CD14-positive monocyte (primary cell): ENCODE measurements around the gene STXBP6. TPM values are rescaled to one million over a fixed set of nuclear protein-coding genes. Genes with fewer than 3 reads are reported as not detected.

Experiments used
- DNase-seq, 3 donors: peaks; one replicate each; pipeline ENCODE4 v3.0.0-alpha.2; 2011 to 2022
- H2AFZ ChIP-seq: 2 replicates; pipeline ENCODE4 v1.6.0; 2012; ENCODE audit warnings: mild to moderate bottlenecking, low read depth, low read length, inconsistent platforms; ENCODE audit not compliant: insufficient read depth, poor library complexity, severe bottlenecking
- H3K27ac ChIP-seq, 2 donors: 1 replicate in 1 of 2; 2 replicates in 1 of 2; pipeline ENCODE4 v1.5.1; 2012 to 2013; ENCODE audit warnings: low read length in 2 of 2, control low read depth in 1 of 2, inconsistent platforms in 1 of 2, low read depth in 1 of 2, mild to moderate bottlenecking in 1 of 2
- H3K27me3 ChIP-seq, 2 donors: one replicate each; pipeline versions ENCODE4 v1.6.0 to v1.6.1; 2011 to 2013; ENCODE audit warnings: low read length in 2 of 2; ENCODE audit not compliant: control insufficient read depth in 2 of 2, insufficient read depth in 2 of 2
- H3K36me3 ChIP-seq, 2 donors: replicated peaks in 1 of 2; 1 replicate in 1 of 2; 2 replicates in 1 of 2; pipeline versions ENCODE4 v1.5.1 to v1.6.1; 2012 to 2013; ENCODE audit warnings: low read length in 2 of 2, control low read depth in 1 of 2, inconsistent platforms in 1 of 2, mild to moderate bottlenecking in 1 of 2; ENCODE audit not compliant: insufficient read depth in 2 of 2, control insufficient read depth in 1 of 2
- H3K4me1 ChIP-seq, 2 donors: 1 replicate in 1 of 2; 2 replicates in 1 of 2; pipeline versions ENCODE4 v1.5.1 to v1.6.1; 2012 to 2013; ENCODE audit warnings: low read length in 2 of 2, control low read depth in 1 of 2, inconsistent platforms in 1 of 2, mild to moderate bottlenecking in 1 of 2, moderate library complexity in 1 of 2; ENCODE audit not compliant: insufficient read depth in 2 of 2, control insufficient read depth in 1 of 2
- H3K4me2 ChIP-seq: replicated peaks from 2 replicates; pipeline ENCODE3; 2012; ENCODE audit warnings: low read length, moderate library complexity, mild to moderate bottlenecking; ENCODE audit not compliant: poor library complexity, severe bottlenecking; ENCODE audit errors: extremely low read depth
- H3K4me3 ChIP-seq, 3 experiments: fragments of 200-600 bp in 1 of 3; sonication (generic) in 1 of 3; replicated peaks in 1 of 3; 1 replicate in 2 of 3; 2 replicates in 1 of 3; pipeline ENCODE4 v1.5.1; 2011 to 2013; ENCODE audit warnings: low read length in 3 of 3, mild to moderate bottlenecking in 3 of 3, control low read depth in 2 of 3, low read depth in 2 of 3, inconsistent platforms in 1 of 3, moderate library complexity in 1 of 3
- H3K79me2 ChIP-seq: 2 replicates; pipeline ENCODE4 v1.6.0; 2012; ENCODE audit warnings: mild to moderate bottlenecking, control low read depth, inconsistent platforms, low read length, moderate library complexity; ENCODE audit not compliant: insufficient read depth
- H3K9ac ChIP-seq: 2 replicates; pipeline ENCODE4 v1.6.0; 2017; ENCODE audit warnings: low read length, mild to moderate bottlenecking; ENCODE audit not compliant: insufficient read depth, poor library complexity, severe bottlenecking
- H3K9me3 ChIP-seq, 2 donors: replicated peaks in 1 of 2; 1 replicate in 1 of 2; 2 replicates in 1 of 2; pipeline versions ENCODE4 v1.5.1 to v1.6.1; 2012 to 2013; ENCODE audit warnings: low read length in 2 of 2, control low read depth in 1 of 2; ENCODE audit not compliant: control insufficient read depth in 1 of 2, insufficient read depth in 1 of 2
- H4K20me1 ChIP-seq: 2 replicates; pipeline ENCODE4 v1.6.0; 2012; ENCODE audit warnings: mild to moderate bottlenecking, low read length, control low read depth, moderate library complexity; ENCODE audit not compliant: insufficient read depth
- H3K27ac Mint-ChIP-seq, 7 donors: one replicate each; pipeline ENCODE4 v1.8.0; 2020; ENCODE audit warnings: mild to moderate bottlenecking in 7 of 7, mixed read lengths in 7 of 7, moderate library complexity in 6 of 7, inconsistent platforms in 2 of 7
- H3K27me3 Mint-ChIP-seq, 3 donors: one replicate each; pipeline ENCODE4 v1.8.0; 2021 to 2022; ENCODE audit warnings: low read depth in 3 of 3, mild to moderate bottlenecking in 3 of 3, mixed read lengths in 3 of 3, moderate library complexity in 3 of 3, inconsistent platforms in 1 of 3
- H3K36me3 Mint-ChIP-seq, 2 donors: one replicate each; pipeline ENCODE4 v1.8.0; 2020; ENCODE audit warnings: mixed read lengths in 2 of 2, inconsistent platforms in 1 of 2, mild to moderate bottlenecking in 1 of 2
- H3K4me1 Mint-ChIP-seq: one replicate; pipeline ENCODE4 v1.8.0; 2020; ENCODE audit warnings: mild to moderate bottlenecking, mixed read lengths
- H3K4me3 Mint-ChIP-seq, 2 donors: one replicate each; pipeline ENCODE4 v1.8.0; 2020; ENCODE audit warnings: mild to moderate bottlenecking in 2 of 2, mixed read lengths in 2 of 2, moderate library complexity in 1 of 2
- H3K9me3 Mint-ChIP-seq, 7 donors: one replicate each; pipeline ENCODE4 v1.8.0; 2020 to 2022; ENCODE audit warnings: mixed read lengths in 7 of 7, mild to moderate bottlenecking in 6 of 7, moderate library complexity in 6 of 7, inconsistent platforms in 2 of 7
- CTCF ChIP-seq: fragments of 200-600 bp; IDR thresholded peaks from one replicate; pipeline ENCODE4 v1.8.0; 2022; ENCODE audit warnings: antibody characterized with exemption, mild to moderate bottlenecking
- WGBS: methylation state at CpG from one replicate; pipeline ENCODE4 v1.1.5; 2013; ENCODE audit warnings: missing lambda C conversion rate; ENCODE audit not compliant: insufficient coverage; 5-methylcytosine and 5-hydroxymethylcytosine counted together
- intact Hi-C, 2 donors: fragments of 100-400 bp; cut with micrococcal nuclease; formaldehyde crosslinking; loops; one replicate each; pipeline versions ENCODE4 v1.15.0 to v1.15.1; 2023
- polyA plus RNA-seq, 3 donors: library from polyadenylated mRNA; depleted of rRNA in 1 of 3; unstranded in 2 of 3; stranded (reverse) in 1 of 3; fragments of 300-500 nt in 2 of 3; fragments of >200 nt in 1 of 3; fragmentation: Illumina TruSeq in 2 of 3; gene quantifications; 1 replicate in 2 of 3; 2 replicates in 1 of 3; pipeline ENCODE4 v1.2.3, GENCODE V29; 2012 to 2021

Gene STXBP6
- polyA plus RNA-seq, 3 donors, result 0.05 to 0.25 (median 0.08) TPM

DNA sequence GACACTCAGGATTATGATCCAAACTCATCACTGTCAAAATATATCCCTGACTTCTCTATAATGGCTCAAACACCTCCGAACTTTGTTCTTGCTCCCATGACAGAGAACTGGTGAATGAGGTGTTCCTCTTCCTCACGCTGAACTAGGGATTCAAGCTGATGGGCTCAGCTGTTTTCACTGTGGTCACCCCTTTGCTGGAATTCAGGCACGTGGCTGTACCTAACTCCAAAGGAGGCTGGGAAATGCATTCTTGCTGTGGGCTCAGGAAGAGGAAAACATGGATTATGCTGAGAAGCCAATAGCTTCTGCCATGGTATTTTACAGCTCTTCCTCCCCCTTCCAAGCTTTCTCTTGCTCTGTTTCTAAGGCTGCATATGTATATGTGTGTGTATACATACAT is 43.9 kb downstream of the STXBP6 start:
- H3K36me3 ChIP-seq, result no peaks in the 10 kb centered on the region
- H3K36me3 Mint-ChIP-seq, result no peaks in the 10 kb centered on the region
- DNase-seq, result no peak
- no peak overlapping the region for H3K4me3 ChIP-seq
- H3K4me3 Mint-ChIP-seq, result no peak overlapping the region
- H3K27ac ChIP-seq, result no peak overlapping the region
- H3K27ac Mint-ChIP-seq, result no peak overlapping the region
- H3K27me3 Mint-ChIP-seq, result peaks cover 0 to 8% (median 1%) of the 10 kb centered on the region in 3 donors
- no peak for TF ChIP-seq CTCF
- H4K20me1 ChIP-seq, result no peaks in the 10 kb centered on the region
- H3K9me3 Mint-ChIP-seq, result peaks cover 0 to 4% (median 0%) of the 10 kb centered on the region in 7 donors
- no peak overlapping the region for H3K4me2 ChIP-seq
- H3K79me2 ChIP-seq, result no peaks in the 10 kb centered on the region
- H3K4me1 Mint-ChIP-seq, result no peaks in the 10 kb centered on the region
- H3K9me3 ChIP-seq, result no peaks in the 10 kb centered on the region
- H3K4me1 ChIP-seq, result no peaks in the 10 kb centered on the region
- no peaks in the 10 kb centered on the region for H3K27me3 ChIP-seq
- WGBS, result 67% methylated on average over 1 of the region's 3 CpGs
- no peak overlapping the region for H2AFZ ChIP-seq
- no peak overlapping the region for H3K9ac ChIP-seq
- intact Hi-C loops, result no loop called here

DNA sequence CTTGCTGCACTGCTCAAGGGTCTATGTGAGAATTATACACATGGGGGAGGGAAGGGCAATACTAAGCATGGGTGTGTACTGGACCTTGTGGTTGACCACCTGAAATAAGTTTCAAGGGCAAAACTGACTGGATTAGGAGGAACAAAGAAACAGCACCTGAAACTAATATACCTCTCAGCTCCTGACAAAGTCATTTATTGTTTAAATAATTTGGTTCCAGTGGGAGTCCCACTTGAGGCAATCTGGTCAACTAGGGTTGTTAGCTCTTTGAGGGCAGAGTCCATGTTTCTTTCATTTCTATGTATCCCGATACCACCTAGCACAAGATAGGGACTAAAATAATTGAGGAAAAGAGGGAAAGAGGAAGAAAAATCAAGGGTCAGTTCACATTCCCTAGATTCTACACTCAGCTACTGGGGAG is 45.5 kb downstream of the STXBP6 start:
- no peaks in the 10 kb centered on the region for H3K36me3 ChIP-seq
- H3K9ac ChIP-seq, result no peak overlapping the region
- WGBS, result no CpG with 5 or more reads among the region's 1 CpG
- H4K20me1 ChIP-seq, result no peaks in the 10 kb centered on the region
- no peak overlapping the region for H2AFZ ChIP-seq
- Mint-ChIP-seq H3K4me3 (no peak overlapping the region), H3K27me3 (peaks cover 0 to 4% (median 0%) of the 10 kb centered on the region in 3 donors), H3K9me3 (peaks cover 0 to 7% (median 0%) of the 10 kb centered on the region in 7 donors), H3K27ac (no peak overlapping the region), H3K36me3 (no peaks in the 10 kb centered on the region), H3K4me1 (no peaks in the 10 kb centered on the region)
- H3K27me3 ChIP-seq, result no peaks in the 10 kb centered on the region
- TF ChIP-seq CTCF, result no peak
- no peaks in the 10 kb centered on the region for H3K9me3 ChIP-seq
- intact Hi-C loops, result no loop called here
- no peak overlapping the region for H3K4me2 ChIP-seq
- H3K4me3 ChIP-seq, result no peak overlapping the region
- H3K27ac ChIP-seq, result no peak overlapping the region
- H3K79me2 ChIP-seq, result no peaks in the 10 kb centered on the region
- no peaks in the 10 kb centered on the region for H3K4me1 ChIP-seq
- DNase-seq, result no peak
